BLaER1 treated with 17β-estradiol and CSF1 and Interleukin-3, amounts not matched to agents 10 nM and 100 nM (cell line): ENCODE results near the gene GRIN2A.

Source experiments
- H3K27ac ChIP-seq, 11 experiments: shearing (Covaris generic); formaldehyde crosslinking; 2 replicates each; pipeline ENCODE4 v1.8.1; 2022
- H3K27me3 ChIP-seq, 11 experiments: shearing (Covaris generic); formaldehyde crosslinking; 2 replicates each; pipeline ENCODE4 v1.8.1; 2022
- H3K36me3 ChIP-seq, 11 experiments: shearing (Covaris generic); formaldehyde crosslinking; 2 replicates each; pipeline ENCODE4 v1.8.1; 2022
- H3K4me1 ChIP-seq, 10 experiments: shearing (Covaris generic); formaldehyde crosslinking; 2 replicates each; pipeline ENCODE4 v1.8.1; 2022
- H3K4me2 ChIP-seq, 11 experiments: shearing (Covaris generic); formaldehyde crosslinking; 2 replicates each; pipeline ENCODE4 v1.8.1; 2022
- H3K4me3 ChIP-seq, 10 experiments: shearing (Covaris generic); formaldehyde crosslinking; 2 replicates each; pipeline ENCODE4 v1.8.1; 2022
- H3K9ac ChIP-seq, 11 experiments: shearing (Covaris generic); formaldehyde crosslinking; 2 replicates each; pipeline ENCODE4 v1.8.1; 2022
- H3K9me3 ChIP-seq, 11 experiments: shearing (Covaris generic); formaldehyde crosslinking; replicated peaks in 1 of 11; 2 replicates each; pipeline ENCODE4 v1.8.1; 2022
- H4K20me1 ChIP-seq, 11 experiments: shearing (Covaris generic); formaldehyde crosslinking; 2 replicates each; pipeline ENCODE4 v1.8.1; 2022
- Cebpa-rat ChIP-seq, 11 experiments: shearing (Covaris generic); IDR thresholded peaks; 2 replicates each; pipeline ENCODE4 v1.8.1; 2022

Gene GRIN2A

DNA sequence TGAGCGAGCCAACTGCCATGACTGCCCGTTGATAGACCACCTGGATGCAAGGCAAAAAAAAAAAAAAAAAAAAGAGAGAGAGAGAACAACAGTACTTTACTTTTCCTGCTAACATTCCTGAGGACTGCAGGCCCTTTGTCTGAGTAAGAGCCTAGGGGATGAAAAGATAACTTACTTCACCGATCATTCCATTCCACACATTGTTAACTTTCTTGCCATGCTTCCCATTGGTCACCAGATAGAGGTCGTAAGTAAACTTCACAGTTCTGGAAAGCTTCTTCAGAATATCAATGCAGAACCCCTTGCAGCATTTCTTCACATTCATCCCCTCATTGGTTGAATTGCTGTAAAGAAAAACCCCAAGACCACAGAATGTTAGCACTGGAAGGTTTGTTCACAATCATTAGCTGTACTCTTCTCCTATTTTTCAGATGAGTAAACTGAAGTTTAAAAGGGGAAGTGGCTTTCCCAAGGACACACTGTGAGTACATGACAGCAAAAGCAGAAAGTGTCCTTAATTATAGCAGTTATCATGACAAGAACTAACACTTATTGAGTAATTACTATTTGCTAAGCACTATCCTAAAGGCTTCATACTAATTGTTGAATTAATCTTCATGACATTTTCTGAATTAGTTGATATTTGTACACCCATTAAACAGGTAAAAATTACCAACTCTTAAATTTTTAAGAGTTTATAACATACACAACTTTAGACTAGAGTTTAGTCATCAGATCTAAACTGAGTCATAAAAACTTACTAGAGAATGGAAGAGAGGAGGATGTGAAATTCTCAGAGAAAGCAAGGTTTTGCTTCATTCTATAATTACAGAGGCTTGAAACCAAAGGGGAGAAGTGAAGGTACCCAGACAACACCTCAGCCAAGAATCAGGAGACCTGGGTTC, 341.2 kb downstream of the GRIN2A start:
- Histone ChIP-seq H3K4me2 (peak overlapping the region in 2 of 11 experiments; percentile 13 to 26; a peak in 2 of 22 replicates), H3K27me3 (no peaks in the 10 kb centered on the region), H3K36me3 (no peaks in the 10 kb centered on the region), H3K9ac (no peak overlapping the region), H3K27ac (no peak overlapping the region), H3K4me1 (peaks cover 0 to 38% (median 0%) of the 10 kb centered on the region in 10 experiments; a peak in 6 of 20 replicates), H3K4me3 (no peak overlapping the region), H4K20me1 (no peaks in the 10 kb centered on the region), H3K9me3 (no peaks in the 10 kb centered on the region)
- no peak for TF ChIP-seq Cebpa-rat (IDR thresholded peaks at IDR 0.05)

DNA sequence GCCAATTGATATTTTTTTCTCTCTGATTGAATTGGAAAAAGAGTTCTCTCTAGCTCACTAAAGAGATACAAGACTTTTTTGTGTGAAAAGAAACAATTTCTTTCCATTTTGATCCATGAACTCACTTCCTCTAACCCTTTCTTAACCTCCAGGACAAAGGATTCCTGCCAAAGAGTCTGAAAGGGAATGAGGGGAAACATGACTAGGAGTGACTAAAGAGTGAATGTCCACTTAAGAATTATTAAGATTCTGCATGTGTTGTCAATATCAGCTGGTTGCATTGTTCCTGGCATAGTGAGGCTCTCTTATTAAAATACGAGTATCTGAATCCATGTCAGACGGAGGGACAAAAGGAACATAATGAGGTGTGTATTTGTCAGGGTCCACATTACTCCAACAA, 344.7 kb downstream of the GRIN2A start:
- Histone ChIP-seq H4K20me1 (no peaks in the 10 kb centered on the region), H3K4me2 (no peak overlapping the region), H3K9me3 (no peaks in the 10 kb centered on the region), H3K4me3 (no peak overlapping the region), H3K4me1 (peaks cover 0 to 17% (median 0%) of the 10 kb centered on the region in 10 experiments; a peak in 2 of 20 replicates), H3K27ac (no peak overlapping the region), H3K9ac (no peak overlapping the region), H3K27me3 (no peaks in the 10 kb centered on the region), H3K36me3 (no peaks in the 10 kb centered on the region)
- no peak for TF ChIP-seq Cebpa-rat (IDR thresholded peaks at IDR 0.05)

DNA sequence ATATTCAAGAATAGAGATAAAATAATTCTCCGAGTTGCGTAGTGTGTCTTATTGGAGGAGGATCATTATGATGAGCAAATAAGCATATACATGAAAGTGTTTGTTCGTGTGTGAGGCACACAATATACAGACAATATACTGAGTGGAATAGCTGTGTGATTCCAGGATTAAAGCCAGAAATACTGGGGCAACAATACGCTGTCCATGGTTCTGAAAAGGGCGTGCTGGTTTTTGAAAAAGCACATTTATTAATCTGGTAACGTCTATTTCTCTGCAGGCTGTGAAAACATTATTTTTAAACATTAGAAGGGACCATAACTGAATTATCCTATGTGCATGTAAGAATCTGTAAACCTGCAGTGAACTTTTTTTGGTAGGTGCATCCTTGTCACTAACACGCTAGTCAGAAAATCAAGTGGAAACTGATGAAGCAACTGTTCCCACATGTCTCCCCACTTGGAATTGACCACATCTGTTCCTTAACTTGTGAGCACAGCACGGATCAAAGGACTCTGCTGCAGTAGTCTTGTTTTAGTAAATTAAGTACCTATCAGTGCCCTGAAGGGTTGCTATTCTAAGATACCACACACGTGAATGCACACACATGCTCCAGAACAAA, 346.0 kb downstream of the GRIN2A start:
- Histone ChIP-seq H3K4me3 (no peak overlapping the region), H3K9me3 (no peaks in the 10 kb centered on the region), H4K20me1 (no peaks in the 10 kb centered on the region), H3K27ac (no peak overlapping the region), H3K4me1 (peaks cover 0 to 10% (median 0%) of the 10 kb centered on the region in 10 experiments; a peak in 2 of 20 replicates), H3K27me3 (no peaks in the 10 kb centered on the region), H3K9ac (no peak overlapping the region), H3K4me2 (no peak overlapping the region), H3K36me3 (no peaks in the 10 kb centered on the region)
- no peak for TF ChIP-seq Cebpa-rat (IDR thresholded peaks at IDR 0.05)

DNA sequence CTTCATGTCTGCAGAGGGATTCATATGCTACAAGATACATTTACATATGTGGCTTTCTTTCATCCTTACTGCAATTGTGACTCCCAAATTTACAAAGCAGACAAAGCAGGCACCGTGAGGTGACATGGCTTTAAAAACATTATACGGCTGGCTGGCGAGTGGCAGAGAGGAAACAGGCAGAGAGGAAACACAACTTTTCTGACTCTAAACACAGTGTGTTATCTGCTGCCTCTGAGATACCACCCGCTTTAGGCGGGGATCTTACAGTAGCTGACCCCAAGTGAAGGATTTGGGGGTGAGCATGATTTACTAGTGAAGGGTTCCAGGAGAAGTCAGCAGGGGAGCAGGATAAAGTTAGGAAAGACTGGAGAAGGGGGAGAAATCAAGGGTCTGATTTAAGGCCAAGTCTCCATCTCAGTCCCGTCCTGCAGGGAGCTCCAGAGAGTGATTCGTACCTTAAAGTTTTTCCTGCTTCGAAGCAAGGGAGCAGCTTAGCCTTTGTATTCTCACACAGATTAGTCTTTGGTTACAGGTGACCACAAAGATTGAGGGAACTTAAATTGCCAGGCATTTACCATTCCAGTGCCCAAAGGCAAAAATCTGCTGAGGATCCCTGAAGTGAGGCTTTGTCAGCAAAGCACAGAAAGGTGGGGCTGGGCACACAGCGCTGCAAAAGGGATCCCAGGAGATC, 355.0 kb downstream of the GRIN2A start:
- Histone ChIP-seq H3K4me1 (no peaks in the 10 kb centered on the region), H3K4me2 (no peak overlapping the region), H3K27ac (no peak overlapping the region), H4K20me1 (no peaks in the 10 kb centered on the region), H3K9me3 (no peaks in the 10 kb centered on the region), H3K4me3 (no peak overlapping the region), H3K27me3 (no peaks in the 10 kb centered on the region), H3K36me3 (no peaks in the 10 kb centered on the region), H3K9ac (no peak overlapping the region)
- no peak for TF ChIP-seq Cebpa-rat (IDR thresholded peaks at IDR 0.05)

DNA sequence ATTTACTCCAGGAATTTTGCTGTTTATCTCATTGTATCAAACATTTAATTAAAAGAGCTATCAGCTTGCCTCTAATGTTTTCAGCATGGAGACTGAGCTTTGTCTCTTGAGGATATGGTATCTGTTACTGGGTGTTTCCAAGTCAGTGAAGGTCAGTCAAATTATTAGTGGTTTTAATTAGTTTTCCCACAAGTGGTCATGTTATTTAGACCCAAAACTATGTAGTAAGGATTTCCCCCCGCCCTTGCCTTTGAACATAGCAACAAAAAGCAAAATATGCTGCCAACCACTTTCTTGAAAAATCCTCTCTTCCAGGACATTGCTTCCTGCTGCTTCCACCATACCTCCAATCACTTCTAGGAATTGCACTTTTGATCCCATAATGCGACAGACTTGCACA, 355.6 kb downstream of the GRIN2A start:
- no peaks in the 10 kb centered on the region for H3K4me1 ChIP-seq
- H3K9ac ChIP-seq, result no peak overlapping the region
- H3K27me3 ChIP-seq, result no peaks in the 10 kb centered on the region
- H4K20me1 ChIP-seq, result no peaks in the 10 kb centered on the region
- no peak overlapping the region for H3K4me2 ChIP-seq
- no peaks in the 10 kb centered on the region for H3K9me3 ChIP-seq
- no peak overlapping the region for H3K4me3 ChIP-seq
- no peaks in the 10 kb centered on the region for H3K36me3 ChIP-seq
- H3K27ac ChIP-seq, result no peak overlapping the region
- TF ChIP-seq Cebpa-rat (IDR thresholded peaks at IDR 0.05), result no peak

DNA sequence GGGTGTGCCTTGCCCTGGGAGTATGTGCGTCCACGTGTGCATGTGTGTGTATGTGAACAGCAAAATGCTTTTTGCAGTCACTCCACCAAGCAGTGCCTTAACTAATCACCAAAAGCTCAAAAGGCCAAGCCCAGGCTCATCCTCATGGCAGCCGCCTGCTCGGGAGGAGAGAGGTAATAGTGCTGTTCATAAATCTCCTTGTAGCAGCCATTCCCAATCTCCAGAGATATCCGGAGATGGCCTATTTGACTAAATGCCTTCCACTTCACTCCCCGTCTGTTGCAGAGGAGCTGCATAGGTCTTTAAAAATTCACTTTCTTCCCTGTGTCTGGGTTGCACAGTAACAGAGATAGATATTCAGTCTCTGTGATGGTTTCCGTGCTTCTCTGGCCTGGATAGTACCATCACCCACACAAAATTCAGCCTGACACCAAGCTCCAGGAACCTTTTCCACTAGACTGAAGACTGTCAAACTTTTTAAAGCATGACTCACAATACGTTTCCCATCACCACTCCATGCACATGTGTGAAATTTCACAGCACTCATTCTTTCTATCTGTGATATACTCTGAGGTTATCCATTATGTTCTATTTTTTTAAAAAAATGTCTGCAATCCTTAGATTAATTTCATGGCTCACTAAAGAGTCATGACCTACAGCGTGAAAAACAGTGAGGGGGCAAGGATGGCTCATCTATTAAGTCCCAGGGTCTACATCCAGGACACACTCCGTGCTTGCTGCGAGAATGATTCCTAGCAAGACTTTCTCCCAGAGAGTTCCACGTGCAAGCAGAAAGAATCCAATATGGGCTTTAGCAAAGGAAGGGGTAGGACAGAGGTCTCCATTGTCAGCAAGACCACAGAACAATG, 357.8 kb downstream of the GRIN2A start:
- no peaks in the 10 kb centered on the region for H3K27me3 ChIP-seq
- H3K36me3 ChIP-seq, result no peaks in the 10 kb centered on the region
- H3K9ac ChIP-seq, result no peak overlapping the region
- H3K4me1 ChIP-seq, result no peaks in the 10 kb centered on the region
- no peak overlapping the region for H3K4me3 ChIP-seq
- no peaks in the 10 kb centered on the region for H3K9me3 ChIP-seq
- no peak overlapping the region for H3K27ac ChIP-seq
- H3K4me2 ChIP-seq, result no peak overlapping the region
- no peaks in the 10 kb centered on the region for H4K20me1 ChIP-seq
- TF ChIP-seq Cebpa-rat (IDR thresholded peaks at IDR 0.05), result no peak

DNA sequence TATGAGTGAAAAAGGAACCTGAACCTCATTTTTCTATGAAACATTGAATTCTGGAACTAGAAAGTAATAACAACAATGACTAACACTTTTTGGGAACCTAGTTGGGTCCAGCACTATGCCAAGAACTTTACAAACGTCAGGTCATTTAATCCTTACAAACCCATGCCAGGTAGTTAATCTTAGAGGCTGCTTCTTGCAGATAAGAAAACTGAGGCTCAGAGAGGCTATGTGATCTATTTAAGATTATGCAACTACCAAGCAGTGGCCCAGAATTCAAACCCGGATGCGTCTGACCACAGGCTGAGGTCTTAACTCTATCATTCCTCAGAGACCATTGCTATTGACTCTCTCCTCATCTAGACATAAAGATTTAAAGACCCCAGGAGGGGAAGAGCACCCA, 358.7 kb downstream of the GRIN2A start:
- no peak overlapping the region for H3K9ac ChIP-seq
- H3K27me3 ChIP-seq, result no peaks in the 10 kb centered on the region
- no peak overlapping the region for H3K4me2 ChIP-seq
- no peak for TF ChIP-seq Cebpa-rat (IDR thresholded peaks at IDR 0.05)
- no peaks in the 10 kb centered on the region for H3K36me3 ChIP-seq
- H3K4me1 ChIP-seq, result no peaks in the 10 kb centered on the region
- H3K4me3 ChIP-seq, result no peak overlapping the region
- no peak overlapping the region for H3K27ac ChIP-seq
- H4K20me1 ChIP-seq, result no peaks in the 10 kb centered on the region
- no peaks in the 10 kb centered on the region for H3K9me3 ChIP-seq

DNA sequence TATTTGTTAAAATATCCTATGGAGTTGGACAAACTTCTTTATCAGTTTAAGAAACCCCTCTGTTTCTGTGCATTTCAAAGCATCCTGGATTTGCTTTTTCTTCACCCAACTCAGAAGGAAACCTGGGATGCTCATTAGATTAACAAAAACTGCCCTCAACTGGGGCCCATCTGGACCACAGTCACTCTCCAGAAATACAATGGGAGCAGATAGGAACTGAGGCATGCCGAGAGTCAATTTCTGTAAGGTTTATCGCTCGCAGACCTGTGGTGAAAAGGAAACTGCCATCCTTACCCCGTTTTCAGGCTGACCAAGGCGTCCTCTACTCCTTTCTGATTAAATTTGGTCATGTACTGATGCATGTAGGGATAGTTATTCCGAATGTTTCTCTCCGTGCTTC, 360.3 kb downstream of the GRIN2A start:
- Histone ChIP-seq H3K4me1 (no peaks in the 10 kb centered on the region), H3K27me3 (no peaks in the 10 kb centered on the region), H3K9ac (no peak overlapping the region), H3K27ac (no peak overlapping the region), H4K20me1 (no peaks in the 10 kb centered on the region), H3K4me3 (no peak overlapping the region), H3K36me3 (no peaks in the 10 kb centered on the region), H3K9me3 (no peaks in the 10 kb centered on the region), H3K4me2 (no peak overlapping the region)
- no peak for TF ChIP-seq Cebpa-rat (IDR thresholded peaks at IDR 0.05)

DNA sequence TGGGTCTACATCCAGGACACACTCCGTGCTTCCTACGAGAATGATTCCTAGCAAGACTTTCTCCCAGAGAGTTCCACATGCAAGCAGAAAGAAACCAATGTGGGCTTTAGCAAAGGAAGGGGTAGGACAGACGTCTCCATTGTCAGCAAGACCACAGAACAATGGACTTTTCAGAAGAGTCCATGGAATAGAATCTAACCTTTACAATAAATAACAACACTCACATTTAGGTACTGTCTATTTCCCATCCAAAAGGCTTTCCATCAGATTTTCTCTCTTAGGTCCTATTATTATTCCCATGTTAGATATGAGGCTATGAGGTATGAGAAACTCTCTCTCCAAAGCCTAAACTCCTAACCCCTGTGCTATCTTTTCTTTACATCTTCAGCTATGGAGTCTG, 360.9 kb downstream of the GRIN2A start:
- no peak for TF ChIP-seq Cebpa-rat (IDR thresholded peaks at IDR 0.05)
- Histone ChIP-seq H3K9ac (no peak overlapping the region), H3K4me3 (no peak overlapping the region), H3K9me3 (no peaks in the 10 kb centered on the region), H3K4me2 (no peak overlapping the region), H3K36me3 (no peaks in the 10 kb centered on the region), H4K20me1 (no peaks in the 10 kb centered on the region), H3K27ac (no peak overlapping the region), H3K4me1 (no peaks in the 10 kb centered on the region), H3K27me3 (no peaks in the 10 kb centered on the region)
